ENCODE results near the gene TMEM94.

TMEM94 gene

DNA sequence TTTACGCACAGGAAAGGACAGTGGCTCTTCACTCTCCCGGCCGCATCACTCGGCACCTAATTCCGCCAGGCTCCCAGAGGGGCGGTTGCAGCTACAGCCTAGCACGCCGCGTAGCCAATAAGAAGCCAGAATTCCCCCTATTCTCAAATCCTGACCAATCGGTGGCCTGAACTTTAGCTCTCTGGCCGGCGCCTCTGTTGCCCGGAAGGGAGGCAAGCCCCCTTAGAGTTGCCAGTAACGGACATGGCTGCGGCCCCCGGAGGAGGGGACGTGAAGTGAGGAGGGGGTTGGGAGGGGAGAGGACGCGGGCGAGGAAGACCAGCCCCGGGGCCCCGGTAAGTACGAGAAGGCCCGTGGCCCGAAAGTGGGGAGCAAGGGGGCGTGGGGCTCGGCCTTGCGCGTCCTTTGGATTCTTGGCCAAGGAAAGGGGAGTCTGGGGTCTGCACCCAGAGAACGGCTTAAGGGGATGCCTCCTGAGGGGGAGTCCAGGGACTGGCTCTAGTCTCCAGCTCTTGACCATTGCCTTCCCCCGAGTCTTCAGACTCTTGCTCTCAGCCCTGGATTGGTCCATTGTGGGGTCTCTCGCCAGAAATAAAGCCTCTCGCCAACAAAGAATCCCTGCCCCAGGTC, at the start of gene TMEM94:
TMEM94 (plus strand) TSS at position 219 of the 630 bp plus-strand sequence. CDS start 15,271 bp downstream, outside the sequence.
- TF ChIP-seq, protein P1, sequence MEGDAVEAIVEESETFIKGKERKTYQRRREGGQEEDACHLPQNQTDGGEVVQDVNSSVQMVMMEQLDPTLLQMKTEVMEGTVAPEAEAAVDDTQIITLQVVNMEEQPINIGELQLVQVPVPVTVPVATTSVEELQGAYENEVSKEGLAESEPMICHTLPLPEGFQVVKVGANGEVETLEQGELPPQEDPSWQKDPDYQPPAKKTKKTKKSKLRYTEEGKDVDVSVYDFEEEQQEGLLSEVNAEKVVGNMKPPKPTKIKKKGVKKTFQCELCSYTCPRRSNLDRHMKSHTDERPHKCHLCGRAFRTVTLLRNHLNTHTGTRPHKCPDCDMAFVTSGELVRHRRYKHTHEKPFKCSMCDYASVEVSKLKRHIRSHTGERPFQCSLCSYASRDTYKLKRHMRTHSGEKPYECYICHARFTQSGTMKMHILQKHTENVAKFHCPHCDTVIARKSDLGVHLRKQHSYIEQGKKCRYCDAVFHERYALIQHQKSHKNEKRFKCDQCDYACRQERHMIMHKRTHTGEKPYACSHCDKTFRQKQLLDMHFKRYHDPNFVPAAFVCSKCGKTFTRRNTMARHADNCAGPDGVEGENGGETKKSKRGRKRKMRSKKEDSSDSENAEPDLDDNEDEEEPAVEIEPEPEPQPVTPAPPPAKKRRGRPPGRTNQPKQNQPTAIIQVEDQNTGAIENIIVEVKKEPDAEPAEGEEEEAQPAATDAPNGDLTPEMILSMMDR (IDR thresholded peaks at IDR 0.05; ENCODE audit: low read depth, low read length, missing control alignments) = no peak
- peak within 1 kb of the TSS; percentile 96 for H3K4me3 ChIP-seq (ENCODE audit: low read depth, low read length)
- DNase-seq (ENCODE audit: low read depth) = peak; percentile 96

DNA sequence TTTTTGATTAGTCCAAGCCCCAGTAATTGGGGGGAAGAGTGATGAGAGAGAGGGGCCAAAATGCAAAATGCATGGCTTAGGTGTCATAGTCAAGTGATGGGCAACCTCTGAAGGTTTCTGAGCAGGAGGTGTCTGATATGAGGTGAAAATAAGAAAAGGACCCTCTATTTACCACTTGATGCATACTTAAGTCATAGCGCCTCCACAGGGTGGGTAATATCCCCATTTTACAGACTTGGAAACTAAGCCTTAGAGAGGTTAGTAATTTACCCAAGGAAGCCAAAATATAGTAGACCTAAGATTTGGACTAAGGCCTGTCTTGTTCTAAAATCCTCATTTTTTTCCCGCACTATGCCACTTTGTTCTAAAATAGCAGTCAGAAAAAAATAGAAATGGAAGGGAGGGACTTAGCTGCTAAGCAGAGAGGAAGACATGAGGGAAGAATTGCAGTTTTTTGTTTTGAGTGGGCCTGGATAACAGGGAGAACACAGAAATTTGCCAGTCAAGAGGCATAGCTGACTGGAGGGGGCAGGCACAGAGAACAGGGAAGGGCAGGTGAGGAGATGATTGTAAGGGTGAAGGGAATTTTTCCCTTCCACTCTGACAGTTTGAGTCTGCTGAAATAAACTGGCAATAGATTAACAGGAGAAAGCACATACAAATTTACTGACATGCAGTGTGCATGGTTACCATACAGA, 48.6 kb upstream of the TMEM94 start:
- H3K4me3 ChIP-seq (ENCODE audit: low read depth, low read length) = no peak overlapping the region
- TF ChIP-seq, protein P1 (IDR thresholded peaks at IDR 0.05; ENCODE audit: low read depth, low read length, missing control alignments) = no peak
- no peak for DNase-seq (ENCODE audit: low read depth)

DNA sequence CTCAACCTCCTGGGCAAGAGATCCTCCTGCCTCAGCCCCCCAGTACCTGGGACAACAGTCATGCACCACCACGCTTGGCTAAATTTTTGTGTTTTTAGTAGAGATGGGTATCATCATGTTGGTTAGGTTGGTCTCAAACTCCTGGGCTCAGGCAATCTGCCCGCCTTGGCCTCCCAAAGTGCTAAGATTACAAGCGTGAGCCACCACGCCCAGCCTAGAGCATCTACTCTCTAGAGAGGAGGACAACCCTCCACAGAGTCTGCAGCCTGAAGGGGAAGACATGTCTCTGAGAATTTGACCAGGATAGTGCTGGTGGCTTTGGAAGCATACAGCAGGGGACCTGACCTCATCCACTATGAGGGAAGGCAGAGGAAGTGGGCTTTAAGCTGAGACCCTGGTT, 46.3 kb upstream of the TMEM94 start:
- H3K4me3 ChIP-seq (ENCODE audit: low read depth, low read length) = no peak overlapping the region
- TF ChIP-seq, protein P1 (IDR thresholded peaks at IDR 0.05; ENCODE audit: low read depth, low read length, missing control alignments) = no peak
- no peak for DNase-seq (ENCODE audit: low read depth)

DNA sequence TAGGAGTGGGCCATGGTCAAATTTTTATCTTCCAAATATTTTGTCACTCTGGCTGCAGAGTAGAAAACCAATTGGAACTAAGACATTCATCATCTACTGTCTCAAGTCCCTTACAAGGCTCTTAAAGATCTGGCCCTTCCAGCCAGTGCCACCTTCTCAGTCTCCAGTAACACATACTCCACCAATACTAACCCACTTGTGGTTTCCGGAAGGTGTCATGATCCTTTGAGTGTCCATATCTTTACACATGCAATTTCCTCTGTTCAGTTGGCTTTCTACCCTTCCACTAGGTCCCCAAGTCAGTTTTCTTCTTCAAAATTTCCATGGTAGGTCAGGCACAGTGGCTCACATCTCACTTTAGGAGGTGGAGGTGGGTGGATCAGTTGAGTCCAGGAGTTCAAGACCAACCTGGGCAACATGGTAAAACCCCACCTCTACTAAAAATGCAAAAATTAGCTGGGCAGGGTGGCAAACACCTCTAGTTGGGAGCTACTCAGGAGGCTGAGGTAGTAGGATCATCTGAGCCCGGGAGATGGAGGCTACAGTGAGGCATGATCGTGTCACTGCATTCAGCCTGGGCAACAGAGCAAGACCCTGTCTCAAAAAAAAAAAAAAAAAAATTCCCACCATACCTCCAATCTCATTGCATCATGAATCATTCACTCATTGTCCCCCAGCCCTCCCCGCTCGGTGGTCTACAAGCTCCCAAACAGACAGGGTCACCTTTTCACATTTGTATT, 44.9 kb upstream of the TMEM94 start:
- no peak overlapping the region for H3K4me3 ChIP-seq (ENCODE audit: low read depth, low read length)
- TF ChIP-seq, protein P1 (IDR thresholded peaks at IDR 0.05; ENCODE audit: low read depth, low read length, missing control alignments) = no peak
- DNase-seq (ENCODE audit: low read depth) = no peak

DNA sequence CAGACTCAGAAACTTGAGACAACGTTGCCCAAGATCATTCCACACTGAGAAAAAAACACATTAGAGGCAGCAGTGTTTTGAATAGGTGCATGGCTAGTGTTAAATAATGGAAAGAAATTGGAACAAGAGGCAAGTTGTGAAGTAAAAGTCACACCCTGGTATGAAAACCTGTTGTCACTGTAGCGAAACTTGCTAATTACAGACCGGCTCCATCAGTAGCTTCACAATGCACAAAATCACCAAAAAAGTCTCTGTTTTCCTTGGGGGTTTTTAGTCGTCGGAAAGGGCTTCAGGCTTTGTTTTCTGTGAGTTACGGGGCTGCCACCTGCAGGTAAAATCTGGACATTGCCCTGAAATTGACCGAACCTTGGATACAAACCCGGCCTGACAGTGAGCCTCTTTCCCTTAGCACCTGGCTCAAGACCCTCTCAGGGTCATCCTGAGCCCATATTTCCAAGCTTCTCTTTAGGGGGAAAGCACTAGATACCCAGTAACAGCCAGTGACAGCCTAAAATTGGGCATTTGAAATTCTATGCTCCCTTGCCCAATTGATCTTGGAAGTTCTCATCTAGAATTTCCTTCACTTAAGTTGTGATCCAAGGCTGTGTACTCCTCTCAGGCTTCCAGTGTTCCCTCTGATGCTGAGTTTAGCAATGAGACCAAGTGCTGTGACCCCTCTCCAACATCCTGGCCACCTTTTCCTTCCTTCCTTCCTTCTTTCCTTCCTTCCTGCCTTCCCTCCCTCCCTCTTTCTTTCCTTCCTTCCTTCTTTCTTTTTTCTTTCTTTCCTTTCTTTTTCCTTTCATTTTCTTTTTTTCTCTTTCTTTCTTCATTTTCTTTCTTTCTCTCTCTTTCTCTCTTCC, 43.7 kb upstream of the TMEM94 start:
- TF ChIP-seq, protein P1 (IDR thresholded peaks at IDR 0.05; ENCODE audit: low read depth, low read length, missing control alignments) = peak; percentile 77
- no peak overlapping the region; the same call in 1 of the 2 replicates for H3K4me3 ChIP-seq (ENCODE audit: low read depth, low read length)
- DNase-seq (ENCODE audit: low read depth) = no peak

DNA sequence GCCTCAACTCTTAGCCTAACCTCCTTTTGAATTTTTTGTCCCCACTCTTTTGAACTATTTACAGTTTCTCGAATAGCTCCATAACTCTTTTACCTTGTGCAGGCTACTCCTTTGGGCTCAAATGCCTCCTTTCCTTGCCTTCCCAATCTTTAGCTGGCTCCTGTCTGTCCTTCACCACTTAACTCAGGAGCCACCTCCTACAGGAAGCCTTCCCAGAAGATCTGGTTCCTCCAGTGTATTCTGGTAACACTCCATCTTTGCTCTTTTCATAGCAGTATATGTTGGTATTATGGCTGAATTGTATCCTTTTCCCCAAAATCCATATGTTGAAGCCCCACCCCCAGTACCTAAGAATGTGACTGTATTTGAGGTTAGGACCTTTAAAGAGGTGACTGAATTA, 41.9 kb upstream of the TMEM94 start:
- DNase-seq (ENCODE audit: low read depth) = no peak
- H3K4me3 ChIP-seq (ENCODE audit: low read depth, low read length) = no peak overlapping the region
- TF ChIP-seq, protein P1 (IDR thresholded peaks at IDR 0.05; ENCODE audit: low read depth, low read length, missing control alignments) = no peak
